HFFc6 (cell line): ENCODE results near the gene SPA17. TPM values are rescaled to one million over a fixed set of nuclear protein-coding genes. Genes with fewer than 3 reads are reported as not detected.
A peak's percentile ranks its signal among the peaks of the same experiment; 100 is the strongest.

Source experiments
- DNase-seq: peaks from one replicate; pipeline ENCODE4 v3.0.0-alpha.2; 2018
- H3K27ac Mint-ChIP-seq: 2 replicates; pipeline ENCODE4 v1.8.0; 2020; ENCODE audit warnings: mild to moderate bottlenecking, mixed read lengths
- H3K27me3 Mint-ChIP-seq: 2 replicates; pipeline ENCODE4 v1.8.0; 2021; ENCODE audit warnings: mild to moderate bottlenecking, moderate library complexity, mixed read lengths; ENCODE audit not compliant: insufficient read depth
- H3K36me3 Mint-ChIP-seq: 2 replicates; pipeline ENCODE4 v1.8.0; 2021; ENCODE audit warnings: low read depth, mixed read lengths
- H3K4me1 Mint-ChIP-seq: 2 replicates; pipeline ENCODE4 v1.8.0; 2020; ENCODE audit warnings: low read depth, mixed read lengths
- H3K4me3 Mint-ChIP-seq: 2 replicates; pipeline ENCODE4 v1.8.0; 2020; ENCODE audit warnings: mild to moderate bottlenecking, moderate library complexity, mixed read lengths
- H3K9me3 Mint-ChIP-seq: 2 replicates; pipeline ENCODE4 v1.8.0; 2020; ENCODE audit warnings: mild to moderate bottlenecking, mixed read lengths
- long read RNA-seq: library from polyadenylated mRNA; unstranded; transcript quantifications from one replicate; pipeline ENCODE4 v2.0.0, GENCODE V29; 2019
- total RNA-seq, 6 experiments: library from RNA; stranded (reverse); fragmentation: NEBNext Ultra II Directional; extraction: Animal tissue kit (Norgen Biotek cat#: 25700); gene quantifications; 2 replicates in 1 of 6; 3 replicates in 5 of 6; pipeline ENCODE4 v1.2.3, GENCODE V29; 2021
- TF ChIP-seq, protein P1 (sequence below): fragments of 200-600 bp; sonication (generic); IDR thresholded peaks from 2 replicates; pipeline ENCODE4 v1.5.0; 2021; ENCODE audit warnings: antibody characterized with exemption, mild to moderate bottlenecking

SPA17 gene
- total RNA-seq: 10 to 100 TPM in 1 of 6 experiments, 1 to 10 TPM in 5; 5.0 to 10.2 (median 9.1) TPM
- long read RNA-seq, full-length matches to known transcripts: 11 of 12 reads
- long read RNA-seq, partial matches to known transcripts: 1 of 12 reads
- long read RNA-seq, other reads (novel, unspliced or antisense): 0 of 12 reads

DNA sequence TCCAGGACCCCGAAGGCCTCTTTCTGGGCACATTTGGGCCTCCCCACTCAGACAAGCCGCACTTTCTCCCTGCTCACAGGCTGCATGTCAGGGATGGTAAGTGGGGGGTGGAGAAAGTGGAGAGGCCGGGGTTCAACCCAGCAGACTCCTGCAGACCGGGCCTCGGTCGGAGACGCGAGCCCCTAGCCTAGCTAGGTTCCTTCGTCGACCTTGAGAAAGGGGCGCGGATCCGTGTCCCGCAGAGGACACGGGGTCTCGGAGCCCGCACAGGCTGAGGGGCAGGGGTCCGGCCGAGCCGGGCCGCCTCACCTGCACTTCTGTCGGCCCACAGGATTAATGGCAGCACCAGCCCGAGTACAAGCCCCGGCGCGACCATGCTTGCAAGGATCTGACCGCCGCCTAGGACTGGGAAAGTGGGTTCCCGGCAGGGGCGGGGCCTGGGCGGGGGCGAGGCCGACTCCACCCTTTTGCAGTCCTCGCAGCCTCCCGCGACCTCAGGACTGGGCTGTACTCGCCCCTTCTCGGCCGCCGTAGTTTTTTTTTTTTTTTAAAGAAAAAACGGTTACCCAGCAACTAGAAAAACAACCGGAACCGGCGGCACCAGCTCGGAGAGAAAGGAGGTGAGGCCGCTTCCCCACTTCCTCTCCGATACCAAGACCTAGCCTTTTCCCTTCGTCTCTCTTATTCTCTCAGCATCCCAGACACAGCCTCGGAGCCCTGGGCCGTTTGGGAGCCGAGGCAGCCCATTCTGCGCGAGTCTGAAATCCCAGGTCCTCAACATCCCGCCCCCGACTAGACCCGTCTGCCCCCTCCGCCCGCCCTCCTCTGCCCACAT lies at the start of gene SPA17, which contains the start of gene SIAE:
Gene SPA17, plus strand, starts transcription at position 572 of the 835 bp plus-strand sequence. CDS start 1,361 bp downstream, outside the sequence.
Gene SIAE, minus strand, starts transcription at position 407 of the 835 bp plus-strand sequence. Its CDS starts 31 bp downstream, at position 376.
- peak; percentile 88 for DNase-seq
- H3K4me3 Mint-ChIP-seq: peak within 1 kb of the TSS; percentile 96
- TF ChIP-seq, protein P1, sequence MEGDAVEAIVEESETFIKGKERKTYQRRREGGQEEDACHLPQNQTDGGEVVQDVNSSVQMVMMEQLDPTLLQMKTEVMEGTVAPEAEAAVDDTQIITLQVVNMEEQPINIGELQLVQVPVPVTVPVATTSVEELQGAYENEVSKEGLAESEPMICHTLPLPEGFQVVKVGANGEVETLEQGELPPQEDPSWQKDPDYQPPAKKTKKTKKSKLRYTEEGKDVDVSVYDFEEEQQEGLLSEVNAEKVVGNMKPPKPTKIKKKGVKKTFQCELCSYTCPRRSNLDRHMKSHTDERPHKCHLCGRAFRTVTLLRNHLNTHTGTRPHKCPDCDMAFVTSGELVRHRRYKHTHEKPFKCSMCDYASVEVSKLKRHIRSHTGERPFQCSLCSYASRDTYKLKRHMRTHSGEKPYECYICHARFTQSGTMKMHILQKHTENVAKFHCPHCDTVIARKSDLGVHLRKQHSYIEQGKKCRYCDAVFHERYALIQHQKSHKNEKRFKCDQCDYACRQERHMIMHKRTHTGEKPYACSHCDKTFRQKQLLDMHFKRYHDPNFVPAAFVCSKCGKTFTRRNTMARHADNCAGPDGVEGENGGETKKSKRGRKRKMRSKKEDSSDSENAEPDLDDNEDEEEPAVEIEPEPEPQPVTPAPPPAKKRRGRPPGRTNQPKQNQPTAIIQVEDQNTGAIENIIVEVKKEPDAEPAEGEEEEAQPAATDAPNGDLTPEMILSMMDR: no peak
- H3K4me1 Mint-ChIP-seq: peaks cover 39% of the 10 kb centered on the region
- peaks cover 4% of the 10 kb centered on the region; the same call in 1 of the 2 replicates for H3K27me3 Mint-ChIP-seq
- peak within 1 kb of the TSS; percentile 99 for H3K27ac Mint-ChIP-seq
- no peaks in the 10 kb centered on the region for H3K9me3 Mint-ChIP-seq
- H3K36me3 Mint-ChIP-seq: no peaks in the 10 kb centered on the region; the same call in 1 of the 2 replicates

DNA sequence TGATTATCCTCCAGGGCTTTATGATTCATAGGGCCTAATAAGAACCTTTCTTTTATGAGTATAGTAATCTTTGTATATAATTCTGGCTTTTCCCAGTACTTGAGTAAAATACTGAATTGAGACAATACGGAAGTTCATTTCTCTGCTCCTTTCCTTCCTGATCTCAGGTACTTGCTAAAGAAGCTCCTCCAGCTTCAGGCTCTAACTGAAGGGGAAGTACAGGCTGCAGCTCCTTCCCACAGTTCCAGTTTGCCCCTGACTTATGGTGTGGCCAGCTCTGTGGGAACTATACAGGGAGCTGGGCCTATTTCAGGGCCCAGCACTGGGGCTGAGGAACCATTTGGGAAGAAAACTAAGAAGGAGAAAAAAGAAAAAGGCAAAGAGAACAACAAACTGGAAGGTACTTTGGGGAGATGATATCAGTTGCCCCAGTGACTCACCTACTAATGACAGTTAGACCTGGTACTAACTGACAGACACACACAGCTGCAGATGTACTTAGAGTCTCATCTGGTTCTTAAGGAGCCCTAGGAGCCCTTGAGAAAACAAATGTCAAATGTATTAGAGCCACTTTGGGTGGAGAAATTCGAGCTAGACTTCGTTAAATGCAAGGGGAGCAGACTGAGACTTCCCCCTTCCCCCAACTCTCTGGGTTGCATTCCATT lies 48.1 kb upstream of the SPA17 start:
- Mint-ChIP-seq H3K36me3 (peaks cover 25% of the 10 kb centered on the region), H3K27ac (peak overlapping the region; percentile 47; the same call in 1 of the 2 replicates), H3K27me3 (no peaks in the 10 kb centered on the region), H3K9me3 (no peaks in the 10 kb centered on the region), H3K4me3 (no peak overlapping the region), H3K4me1 (peaks cover 31% of the 10 kb centered on the region)
- DNase-seq: no peak
- TF ChIP-seq, protein P1: no peak

DNA sequence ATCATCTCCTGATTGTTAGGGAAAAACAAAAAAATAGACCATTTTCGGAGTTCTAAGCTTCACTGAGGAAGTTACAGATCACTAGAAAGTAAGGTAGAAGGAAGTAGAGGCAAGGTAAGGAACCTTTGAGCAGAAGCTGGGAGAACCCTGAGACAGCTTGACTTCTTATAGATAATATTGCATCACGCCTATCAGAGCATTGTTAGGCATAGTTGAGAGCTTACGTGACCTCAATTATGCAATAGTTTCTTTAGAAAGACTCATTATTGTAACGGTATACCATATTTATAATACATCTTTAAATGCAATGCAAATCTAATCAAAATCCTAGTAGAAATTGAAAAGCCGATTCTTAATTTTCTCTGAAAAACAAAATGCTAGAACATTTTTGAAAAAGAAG lies 46.2 kb upstream of the SPA17 start:
- no peak overlapping the region for H3K4me3 Mint-ChIP-seq
- H3K27me3 Mint-ChIP-seq: no peaks in the 10 kb centered on the region
- peaks cover 23% of the 10 kb centered on the region for H3K4me1 Mint-ChIP-seq
- H3K27ac Mint-ChIP-seq: no peak overlapping the region
- no peaks in the 10 kb centered on the region for H3K9me3 Mint-ChIP-seq
- H3K36me3 Mint-ChIP-seq: peaks cover 25% of the 10 kb centered on the region
- TF ChIP-seq, protein P1: no peak
- DNase-seq: no peak

DNA sequence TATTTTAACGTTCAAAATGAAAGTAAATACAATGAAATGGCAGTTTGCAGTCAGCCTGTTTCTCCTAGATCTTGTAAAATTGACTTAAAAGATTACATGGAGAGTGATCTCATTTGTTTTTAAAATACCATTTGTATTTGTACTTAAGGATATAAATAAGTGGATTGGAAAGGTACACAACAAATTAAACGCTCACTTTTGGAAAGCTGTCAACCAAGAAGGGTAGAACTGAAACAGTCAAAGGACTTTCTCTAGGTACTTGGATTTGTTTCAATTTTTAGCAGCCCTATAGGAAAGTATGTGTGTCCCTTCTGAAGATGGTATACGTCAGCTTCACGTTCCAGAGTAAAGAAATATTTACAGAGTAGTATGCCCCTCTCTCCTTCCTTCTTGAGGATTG lies 43.7 kb upstream of the SPA17 start:
- TF ChIP-seq, protein P1: no peak
- Mint-ChIP-seq H3K9me3 (no peaks in the 10 kb centered on the region), H3K27ac (no peak overlapping the region), H3K4me3 (no peak overlapping the region), H3K4me1 (peaks cover 8% of the 10 kb centered on the region), H3K36me3 (peaks cover 32% of the 10 kb centered on the region), H3K27me3 (no peaks in the 10 kb centered on the region)
- DNase-seq: no peak

DNA sequence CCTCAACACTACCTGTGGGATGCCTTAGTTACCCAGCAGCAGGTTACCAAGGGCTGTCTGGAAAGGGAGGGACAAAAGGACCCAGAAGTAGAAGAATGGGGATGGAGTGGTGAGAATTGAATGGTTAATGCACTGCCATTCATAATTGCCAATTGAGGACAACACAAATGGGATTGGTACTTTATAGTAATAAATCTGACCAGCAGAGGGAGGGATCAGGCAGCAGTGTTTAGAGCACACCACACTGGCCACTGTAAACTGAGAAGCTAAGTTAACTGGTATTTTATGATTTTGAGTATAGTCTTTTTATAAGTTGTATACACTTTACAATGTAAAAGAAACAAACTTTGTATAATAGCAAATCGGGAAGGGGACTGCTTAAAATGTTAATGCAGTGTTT lies 40.3 kb upstream of the SPA17 start:
- no peaks in the 10 kb centered on the region for H3K4me1 Mint-ChIP-seq
- DNase-seq: peak; percentile 19
- TF ChIP-seq, protein P1: peak; percentile 66
- no peak overlapping the region for H3K27ac Mint-ChIP-seq
- H3K4me3 Mint-ChIP-seq: no peak overlapping the region
- H3K9me3 Mint-ChIP-seq: no peaks in the 10 kb centered on the region
- peaks cover 26% of the 10 kb centered on the region for H3K36me3 Mint-ChIP-seq
- no peaks in the 10 kb centered on the region for H3K27me3 Mint-ChIP-seq
